ENCODE measurements around the gene DCAF11.

Gene DCAF11

GRCh38 chr14:24078146-24078545 is 36.4 kb upstream of the DCAF11 start:
- no peak for DNase-seq

GRCh38 chr14:24079491-24080141 is 35.0 kb upstream of the DCAF11 start:
- DNase-seq = peak in 4 of 56 donors; percentile 6 to 35 (median 10)

- no peak for DNase-seq
These were observed 34.4 kb upstream of the DCAF11 start for GRCh38 chr14:24080142-24080530.

GRCh38 chr14:24080888-24081738 is 33.5 kb upstream of the DCAF11 start:
- peak in 46 of 56 donors; percentile 12 to 85 (median 57) for DNase-seq

GRCh38 chr14:24081739-24082211 is 32.8 kb upstream of the DCAF11 start:
- DNase-seq = peak in 2 of 56 donors; percentile 13 to 41

GRCh38 chr14:24082411-24083080 is 32.0 kb upstream of the DCAF11 start:
- no peak for DNase-seq

GRCh38 chr14:24083462-24083861 is 31.1 kb upstream of the DCAF11 start:
- DNase-seq = no peak

- no peak for DNase-seq
These were observed 30.1 kb upstream of the DCAF11 start for GRCh38 chr14:24084440-24084839.

- DNase-seq = no peak
These were observed 29.4 kb upstream of the DCAF11 start for GRCh38 chr14:24085215-24085614.

GRCh38 chr14:24086193-24086955 is 28.2 kb upstream of the DCAF11 start:
- no peak for DNase-seq

GRCh38 chr14:24087004-24087403 is 27.6 kb upstream of the DCAF11 start:
- DNase-seq = no peak

- no peak for DNase-seq
These were observed 26.5 kb upstream of the DCAF11 start for GRCh38 chr14:24088095-24088494.

GRCh38 chr14:24089890-24090289 is 24.7 kb upstream of the DCAF11 start:
- no peak for DNase-seq

GRCh38 chr14:24092110-24092504 is 22.5 kb upstream of the DCAF11 start:
- DNase-seq = no peak

GRCh38 chr14:24092505-24093206 is 21.9 kb upstream of the DCAF11 start:
- DNase-seq = no peak

- DNase-seq = no peak
These were observed 21.2 kb upstream of the DCAF11 start for GRCh38 chr14:24093207-24093900.

GRCh38 chr14:24093901-24094840 is 20.4 kb upstream of the DCAF11 start, which contains the start of gene PCK2:
Gene PCK2 (plus strand): TSS chr14:24094311. CDS start chr14:24094406, 95 bp downstream.
- DNase-seq = peak in 51 of 56 donors; percentile 21 to 87 (median 58)

GRCh38 chr14:24094841-24095270 is 19.7 kb upstream of the DCAF11 start:
- DNase-seq = no peak
